D721Med (cell line): ENCODE data around the gene ZNF771.

Experiments used
- DNase-seq: peaks from one replicate; pipeline ENCODE4 v3.0.0; 2011; ENCODE audit warnings: low spot score; ENCODE audit not compliant: insufficient read length
- FAIRE-seq: peaks from 2 replicates; lab custom pipeline; 2011; peaks lifted over from hg19 to GRCh38; lab: Jason Lieb, UNC
- CTCF ChIP-seq: IDR thresholded peaks from 2 replicates; pipeline ENCODE4 v1.5.1; 2012; ENCODE audit warnings: mild to moderate bottlenecking, control low read depth; ENCODE audit not compliant: insufficient read depth; ENCODE audit errors: missing control alignments

Gene ZNF771

GRCh38 chr16:30365200-30365599 lies 42.2 kb upstream of the ZNF771 start:
- no peak for DNase-seq
- FAIRE-seq = no peak
- no peak for TF ChIP-seq CTCF

GRCh38 chr16:30366511-30366910 lies 40.9 kb upstream of the ZNF771 start:
- FAIRE-seq = no peak
- TF ChIP-seq CTCF = no peak
- no peak for DNase-seq

- no peak for DNase-seq
- no peak for TF ChIP-seq CTCF
- no peak for FAIRE-seq
These were observed 39.9 kb upstream of the ZNF771 start for GRCh38 chr16:30367349-30368009.

- DNase-seq (no peak), FAIRE-seq (no peak)
- TF ChIP-seq CTCF = no peak
These were observed 39.1 kb upstream of the ZNF771 start for GRCh38 chr16:30368122-30368791.

GRCh38 chr16:30368792-30369090 lies 38.7 kb upstream of the ZNF771 start:
- TF ChIP-seq CTCF = no peak
- no peak for DNase-seq
- no peak for FAIRE-seq

- DNase-seq = no peak
- TF ChIP-seq CTCF = no peak
- no peak for FAIRE-seq
These were observed 38.1 kb upstream of the ZNF771 start for GRCh38 chr16:30369091-30369937.
